OCI-LY3 (cell line): ENCODE results near the gene PARD3.

Experiments
- CTCF ChIP-seq: fragments of 200-600, 300-600 bp; sonication (generic); IDR thresholded peaks from 2 replicates; pipeline ENCODE4 v1.5.1; 2014; ENCODE audit warnings: antibody characterized with exemption, low read length, low read depth
- EZH2phosphoT487 ChIP-seq: fragments of 200-600 bp; shearing (Covaris generic); IDR thresholded peaks from 2 replicates; pipeline ENCODE4 v1.6.1; 2018; ENCODE audit warnings: antibody characterized with exemption, mixed run types, low read depth

- TF ChIP-seq CTCF (no peak), EZH2phosphoT487 (no peak)
Measured at GRCh38 chr10:34111179-34111578, 703.9 kb downstream of the PARD3 start.
